HCT116 (cell line): ENCODE results near the gene GTF3C5. TPM values are rescaled to one million over a fixed set of nuclear protein-coding genes. Genes with fewer than 3 reads are reported as not detected.

Experiments used
- ATAC-seq: fragments of 200-7000 bp; cut with Tn5 transposase; 2 replicates; pipeline ENCODE4 v1.9.1; 2020; ENCODE audit warnings: mild to moderate bottlenecking, moderate library complexity
- BruUV-seq: library from RNA; stranded (reverse); fragments of 400-500 nt; replicated peaks from 2 replicates; lab custom pipeline; 2021; lab: Mats Ljungman, UMichigan
- CTCF ChIA-PET: fragments of 300-600 bp; sonication (Branson Sonifier 250); formaldehyde crosslinking; loops from one replicate; lab custom pipeline; 2021; ENCODE audit warnings: antibody characterized with exemption; lab: Charles Lee
- POLR2A ChIA-PET: fragments of 300-600, 350-600 bp; sonication (Branson Sonifier 250); formaldehyde crosslinking; loops from one replicate; lab custom pipeline; 2021; ENCODE audit warnings: antibody characterized with exemption; lab: Charles Lee
- RAD21 ChIA-PET, 2 experiments: fragments of 300-600 bp; sonication (Branson Sonifier 250); formaldehyde crosslinking; loops; one replicate each; lab custom pipeline; 2023; ENCODE audit warnings: low total read pairs in 2 of 2; ENCODE audit not compliant: uncharacterized antibody in 2 of 2, unreplicated experiment in 2 of 2, low non-redundant PET in 1 of 2; lab: Charles Lee
- DNase-seq: peaks from one replicate; pipeline ENCODE4 v3.0.0-alpha.2; 2010; ENCODE audit warnings: low read depth, low spot score
- H2AFZ ChIP-seq: fragments of 200-600 bp; shearing (Covaris generic), sonication (generic); 2 replicates; pipeline ENCODE4 v1.6.1; 2017; ENCODE audit warnings: low read depth, mixed run types, mixed read lengths, antibody characterized with exemption, low read length; ENCODE audit not compliant: poor library complexity, severe bottlenecking
- H3K27ac ChIP-seq: 2 replicates; pipeline ENCODE4 v1.5.1; 2012; ENCODE audit warnings: low read depth, low read length
- H3K27me3 ChIP-seq: fragments of 200-600 bp; sonication (generic); 2 replicates; pipeline ENCODE4 v1.6.1; 2016; ENCODE audit warnings: mixed run types, low read length, mixed read lengths; ENCODE audit not compliant: insufficient read depth
- H3K36me3 ChIP-seq, 2 experiments: fragments of 200-500 bp in 1 of 2; fragments of 200-600 bp in 1 of 2; sonication (Bioruptor generic) in 1 of 2; sonication (generic) in 1 of 2; 2 replicates each; pipeline versions ENCODE4 v1.5.1 to v1.6.1; 2014 to 2016; ENCODE audit warnings: low read length in 2 of 2, inconsistent platforms in 1 of 2, mixed read lengths in 1 of 2, mixed run types in 1 of 2; ENCODE audit not compliant: insufficient read depth in 2 of 2, control insufficient read depth in 1 of 2
- H3K4me1 ChIP-seq, 2 experiments: fragments of 200-600 bp in 1 of 2; sonication (generic) in 1 of 2; 2 replicates each; pipeline versions ENCODE4 v1.5.1 to v1.6.1; 2012 to 2017; ENCODE audit warnings: low read length in 2 of 2, inconsistent platforms in 1 of 2, mild to moderate bottlenecking in 1 of 2, mixed read lengths in 1 of 2, mixed run types in 1 of 2, moderate library complexity in 1 of 2; ENCODE audit not compliant: insufficient read depth in 2 of 2, control insufficient read depth in 1 of 2
- H3K4me2 ChIP-seq: fragments of 200-600 bp; sonication (generic); 2 replicates; pipeline ENCODE4 v1.6.1; 2017; ENCODE audit warnings: mixed run types, low read length, mixed read lengths
- H3K4me3 ChIP-seq, 2 experiments: fragments of 200-600 bp in 1 of 2; sonication (generic) in 1 of 2; replicated peaks in 1 of 2; 2 replicates each; pipeline ENCODE4 v1.5.1; 2011 to 2016; ENCODE audit warnings: low read length in 2 of 2, control low read depth in 1 of 2, low read depth in 1 of 2, mild to moderate bottlenecking in 1 of 2, mixed read lengths in 1 of 2, mixed run types in 1 of 2
- H3K79me2 ChIP-seq: fragments of 200-600 bp; sonication (generic); 2 replicates; pipeline ENCODE4 v1.6.1; 2017; ENCODE audit warnings: mild to moderate bottlenecking, mixed run types, low read length, moderate library complexity, mixed read lengths; ENCODE audit not compliant: insufficient read depth
- H3K9ac ChIP-seq: fragments of 200-600 bp; sonication (generic); 2 replicates; pipeline ENCODE4 v1.6.1; 2016; ENCODE audit warnings: low read length, mixed read lengths
- H3K9me2 ChIP-seq: fragments of 200-600 bp; sonication (generic), shearing (Covaris generic); 2 replicates; pipeline ENCODE4 v1.6.1; 2017; ENCODE audit warnings: mixed run types, mild to moderate bottlenecking, moderate library complexity; ENCODE audit not compliant: insufficient read depth
- H3K9me3 ChIP-seq, 2 experiments: fragments of 200-500 bp in 1 of 2; fragments of 200-600 bp in 1 of 2; sonication (Bioruptor generic) in 1 of 2; sonication (generic) in 1 of 2; 2 replicates each; pipeline ENCODE4 v1.6.1; 2014 to 2017; ENCODE audit warnings: low read length in 2 of 2, mixed read lengths in 2 of 2, inconsistent platforms in 1 of 2, low read depth in 1 of 2, mild to moderate bottlenecking in 1 of 2, mixed run types in 1 of 2, moderate library complexity in 1 of 2; ENCODE audit not compliant: control insufficient read depth in 1 of 2, insufficient read depth in 1 of 2
- H4K20me1 ChIP-seq: fragments of 200-600 bp; sonication (generic), shearing (Covaris generic); 2 replicates; pipeline ENCODE4 v1.6.1; 2017; ENCODE audit warnings: mixed run types, mild to moderate bottlenecking, moderate library complexity; ENCODE audit not compliant: insufficient read depth
- ATF3 ChIP-seq: IDR thresholded peaks from 2 replicates; pipeline ENCODE4 v1.6.1; 2012
- CBX3 ChIP-seq: IDR thresholded peaks from 2 replicates; pipeline ENCODE4 v1.6.1; 2012; ENCODE audit warnings: low read depth
- CEBPB ChIP-seq: IDR thresholded peaks from 2 replicates; pipeline ENCODE4 v1.6.1; 2012; ENCODE audit warnings: low read depth
- CTCF ChIP-seq, 3 experiments: fragments of 200-600 bp in 1 of 3; sonication (generic) in 1 of 3; IDR thresholded peaks in 2 of 3; conservative IDR thresholded peaks in 1 of 3; 2 replicates each; pipeline ENCODE4 v1.5.1; 2012 to 2017; ENCODE audit warnings: low read depth in 2 of 3, low read length in 2 of 3, antibody characterized with exemption in 1 of 3, borderline replicate concordance in 1 of 3, control low read depth in 1 of 3, mild to moderate bottlenecking in 1 of 3, mixed read lengths in 1 of 3, mixed run types in 1 of 3, moderate library complexity in 1 of 3; ENCODE audit not compliant: insufficient read depth in 1 of 3
- EGR1 ChIP-seq: IDR thresholded peaks from 2 replicates; pipeline ENCODE4 v1.6.1; 2012; ENCODE audit warnings: low read depth
- ELF1 ChIP-seq: IDR thresholded peaks from 2 replicates; pipeline ENCODE4 v1.6.1; 2012; ENCODE audit warnings: low read depth, borderline replicate concordance
- EZH2 ChIP-seq: fragments of 200-600 bp; sonication (generic); IDR thresholded peaks from 2 replicates; pipeline ENCODE4 v1.6.1; 2017; ENCODE audit warnings: antibody characterized with exemption, mixed run types
- EZH2phosphoT487 ChIP-seq: fragments of 200-600 bp; IDR thresholded peaks from 2 replicates; pipeline ENCODE4 v1.6.1; 2018; ENCODE audit warnings: antibody characterized with exemption, borderline replicate concordance
- FOSL1 ChIP-seq: IDR thresholded peaks from 2 replicates; pipeline ENCODE4 v1.6.1; 2012; ENCODE audit warnings: low read depth
- JUND ChIP-seq: IDR thresholded peaks from 2 replicates; pipeline ENCODE4 v1.6.1; 2012
- MAX ChIP-seq: IDR thresholded peaks from 2 replicates; pipeline ENCODE4 v1.6.1; 2012
- POLR2A ChIP-seq: IDR thresholded peaks from 2 replicates; pipeline ENCODE4 v1.7.0; 2011; ENCODE audit warnings: borderline replicate concordance; ENCODE audit not compliant: insufficient read depth, insufficient read length; ENCODE audit errors: extremely low read depth
- POLR2AphosphoS5 ChIP-seq: IDR thresholded peaks from 2 replicates; pipeline ENCODE4 v1.6.1; 2011; ENCODE audit warnings: mild to moderate bottlenecking, low read depth, low read length, moderate library complexity
- RAD21 ChIP-seq: IDR thresholded peaks from 2 replicates; pipeline ENCODE4 v1.6.1; 2012; ENCODE audit warnings: low read depth, mild to moderate bottlenecking
- REST ChIP-seq: IDR thresholded peaks from 2 replicates; pipeline ENCODE4 v1.6.1; 2012; ENCODE audit warnings: low read depth
- SP1 ChIP-seq: IDR thresholded peaks from 2 replicates; pipeline ENCODE4 v1.6.1; 2012; ENCODE audit warnings: low read depth
- SRF ChIP-seq: IDR thresholded peaks from 2 replicates; pipeline ENCODE4 v1.6.1; 2012; ENCODE audit warnings: low read depth
- TCF7L2 ChIP-seq: IDR thresholded peaks from 2 replicates; pipeline ENCODE4 v1.7.0; 2011; ENCODE audit warnings: borderline replicate concordance, inconsistent platforms; ENCODE audit not compliant: insufficient read depth, insufficient read length; ENCODE audit errors: extremely low read depth
- YY1 ChIP-seq: IDR thresholded peaks from 2 replicates; pipeline ENCODE4 v1.6.1; 2011; ENCODE audit warnings: low read length, low read depth, moderate library complexity, mild to moderate bottlenecking; ENCODE audit not compliant: insufficient replicate concordance; ENCODE audit errors: extremely low read depth
- ZNF274 ChIP-seq: fragments of 200-500 bp; sonication (Bioruptor generic); IDR thresholded peaks from 2 replicates; pipeline ENCODE4 v1.6.1; 2014; ENCODE audit warnings: mild to moderate bottlenecking, low read depth, low read length, inconsistent platforms
- intact Hi-C: fragments of 100-400 bp; cut with micrococcal nuclease; formaldehyde crosslinking; loops from 2 replicates; pipeline ENCODE4 v1.10.0; 2022
- total RNA-seq: library from RNA; stranded (reverse); gene quantifications from one replicate; pipeline ENCODE4 v1.2.1, GENCODE V29; 2021; ENCODE audit not compliant: unreplicated experiment

GTF3C5 gene
- total RNA-seq, 1 experiment from 2014 or later, result 95.1 TPM

GRCh38 chr9:133058071-133058470 lies 27.3 kb downstream of the GTF3C5 start:
- BruUV-seq, result TSS peak; percentile 59
- Histone ChIP-seq H3K27ac (no peak overlapping the region), H3K79me2 (no peaks in the 10 kb centered on the region), H3K36me3 (peaks cover 20 to 22% of the 10 kb centered on the region in 2 experiments; a peak in 3 of 4 replicates), H3K4me2 (no peak overlapping the region), H3K27me3 (no peaks in the 10 kb centered on the region), H2AFZ (no peak overlapping the region), H3K4me1 (peaks cover 0 to 2% of the 10 kb centered on the region in 2 experiments; a peak in 1 of 4 replicates), H3K9me3 (no peaks in the 10 kb centered on the region), H4K20me1 (no peaks in the 10 kb centered on the region), H3K9ac (no peak overlapping the region), H3K9me2 (no peaks in the 10 kb centered on the region), H3K4me3 (no peak overlapping the region)
- no peak for DNase-seq
- ChIA-PET RAD21 (no interaction called here), CTCF (no interaction called here), POLR2A (interaction anchor here (1.3 kb wide), 1 partner anchor 28 kb away, joined by 3 read pairs; the partner anchor contains the start of gene GTF3C5)
- TF ChIP-seq POLR2AphosphoS5, result no peak
- no peak for TF ChIP-seq EGR1
- TF ChIP-seq EZH2, result no peak
- no peak for TF ChIP-seq CEBPB
- no peak for TF ChIP-seq FOSL1
- TF ChIP-seq MAX, result no peak
- no peak for TF ChIP-seq ELF1
- no peak for TF ChIP-seq REST
- TF ChIP-seq POLR2A, result no peak
- no peak for TF ChIP-seq EZH2phosphoT487
- no peak for TF ChIP-seq JUND
- no peak for TF ChIP-seq ZNF274
- no peak for TF ChIP-seq YY1
- TF ChIP-seq SP1, result no peak
- TF ChIP-seq TCF7L2, result no peak
- TF ChIP-seq SRF, result no peak
- TF ChIP-seq CTCF (IDR thresholded peaks at IDR 0.05 in 2 of 3, conservative IDR thresholded peaks at IDR 0.05 in 1 of 3; ENCODE audit: borderline replicate concordance in 1 of 3, insufficient read depth in 1 of 3, low read depth in 2 of 3, low read length in 2 of 3), result no peak
- no peak for TF ChIP-seq RAD21
- TF ChIP-seq CBX3, result no peak
- no peak for TF ChIP-seq ATF3
- ATAC-seq, result no peak
- intact Hi-C loops, result no loop called here
